Choroid plexus epithelial cell (primary cell): ENCODE data around the gene SLC22A23.

Experiments
- DNase-seq: peaks from one replicate; pipeline ENCODE4 v3.0.0-alpha.2; 2010; ENCODE audit warnings: low read depth
- H3K4me3 ChIP-seq: 2 replicates; pipeline ENCODE4 v1.5.1; 2011; ENCODE audit warnings: low read depth, mild to moderate bottlenecking, control low read depth, low read length, moderate library complexity
- CTCF ChIP-seq: conservative IDR thresholded peaks from 2 replicates; pipeline ENCODE4 v1.5.1; 2011; ENCODE audit warnings: low read depth, mild to moderate bottlenecking, control low read depth, inconsistent platforms, low read length, moderate library complexity

Gene SLC22A23

GRCh38 chr6:3280866-3281465 lies 175.9 kb downstream of the SLC22A23 start:
- no peak overlapping the region for H3K4me3 ChIP-seq
- DNase-seq: peak; percentile 61
- TF ChIP-seq CTCF: no peak

- no peak for TF ChIP-seq CTCF
- DNase-seq: no peak
- H3K4me3 ChIP-seq: no peak overlapping the region
These were observed 176.8 kb downstream of the SLC22A23 start for GRCh38 chr6:3280091-3280490.

- no peak overlapping the region for H3K4me3 ChIP-seq
- DNase-seq: no peak
- no peak for TF ChIP-seq CTCF
These were observed 178.2 kb downstream of the SLC22A23 start for GRCh38 chr6:3278691-3279090.

- TF ChIP-seq CTCF: no peak
- DNase-seq: no peak
- H3K4me3 ChIP-seq: no peak overlapping the region
These were observed 178.9 kb downstream of the SLC22A23 start for GRCh38 chr6:3277851-3278416.

GRCh38 chr6:3277251-3277650 lies 179.6 kb downstream of the SLC22A23 start:
- H3K4me3 ChIP-seq: no peak overlapping the region
- DNase-seq: no peak
- TF ChIP-seq CTCF: no peak

GRCh38 chr6:3276174-3277167 lies 180.4 kb downstream of the SLC22A23 start:
- no peak overlapping the region for H3K4me3 ChIP-seq
- no peak for TF ChIP-seq CTCF
- no peak for DNase-seq
